Muscle of back (tissue), 11 donors: ENCODE measurements around the gene IGIP. TPM values are rescaled to one million over a fixed set of nuclear protein-coding genes. Genes with fewer than 3 reads are reported as not detected.
"Not testable (repeated sequence)": the region's sequence is repeated elsewhere in the genome, so short reads cannot be mapped to it uniquely, and the experiment has no call there.

Source experiments
- DNase-seq, 3 donors: peaks; one replicate each; pipeline versions ENCODE4 v3.0.0 to v3.0.0-alpha.2; 2013
- polyA plus RNA-seq, 10 donors: library from polyadenylated mRNA; unstranded; fragments of 120-200 nt; gene quantifications; one replicate each; pipeline ENCODE4 v1.2.1, GENCODE V29; 2013; ENCODE audit not compliant: insufficient read length in 10 of 10

Gene IGIP
- polyA plus RNA-seq, 10 donors: 4.0 to 8.7 (median 5.4) TPM

DNA sequence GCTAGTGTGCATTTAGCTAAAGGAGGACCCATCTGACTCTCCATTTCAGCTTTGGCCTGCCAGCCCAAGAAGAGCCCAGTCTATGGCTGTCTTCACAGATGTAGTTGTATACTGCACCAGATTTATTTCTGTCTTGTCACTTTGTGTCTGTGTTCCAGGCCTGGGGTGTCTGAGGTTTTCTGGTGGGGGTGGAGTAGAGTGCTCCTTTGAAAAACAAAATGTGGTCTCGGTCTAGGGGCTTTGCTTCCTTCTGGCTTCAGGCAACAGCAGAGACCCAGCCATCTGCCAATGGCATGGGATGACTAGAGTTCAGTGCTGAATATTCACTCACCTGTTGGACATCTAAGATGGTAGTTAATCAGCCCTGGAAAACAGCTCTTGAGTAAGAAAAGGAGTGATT lies 10.9 kb downstream of the IGIP start:
- DNase-seq: no peak

DNA sequence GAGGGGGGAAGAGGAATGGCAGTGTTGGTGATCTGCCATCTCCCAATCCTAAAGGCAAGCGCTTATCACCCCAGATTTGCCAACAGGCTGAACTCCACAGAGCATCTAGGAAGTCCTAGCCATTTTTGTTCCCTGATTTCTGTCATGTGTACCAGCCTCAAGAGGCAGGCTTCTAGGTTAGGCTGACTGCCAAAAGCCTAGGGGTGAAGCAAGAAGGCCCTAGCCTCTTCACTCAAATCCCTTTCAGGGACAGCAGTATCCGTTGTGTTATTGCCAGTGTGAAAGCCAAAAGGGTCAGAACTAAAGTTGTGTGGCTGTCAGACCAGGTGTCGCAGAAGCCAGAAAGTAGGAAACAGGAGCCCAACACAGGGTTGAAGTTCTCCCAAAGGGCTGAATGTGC lies 14.7 kb downstream of the IGIP start:
- no peak for DNase-seq

GRCh38 chr5:140141241-140141640 lies 15.5 kb downstream of the IGIP start:
- no peak for DNase-seq

- no peak for DNase-seq
These were observed 16.5 kb downstream of the IGIP start for GRCh38 chr5:140142246-140142645.

- no peak for DNase-seq
These were observed 17.1 kb downstream of the IGIP start for GRCh38 chr5:140142856-140143255.

DNA sequence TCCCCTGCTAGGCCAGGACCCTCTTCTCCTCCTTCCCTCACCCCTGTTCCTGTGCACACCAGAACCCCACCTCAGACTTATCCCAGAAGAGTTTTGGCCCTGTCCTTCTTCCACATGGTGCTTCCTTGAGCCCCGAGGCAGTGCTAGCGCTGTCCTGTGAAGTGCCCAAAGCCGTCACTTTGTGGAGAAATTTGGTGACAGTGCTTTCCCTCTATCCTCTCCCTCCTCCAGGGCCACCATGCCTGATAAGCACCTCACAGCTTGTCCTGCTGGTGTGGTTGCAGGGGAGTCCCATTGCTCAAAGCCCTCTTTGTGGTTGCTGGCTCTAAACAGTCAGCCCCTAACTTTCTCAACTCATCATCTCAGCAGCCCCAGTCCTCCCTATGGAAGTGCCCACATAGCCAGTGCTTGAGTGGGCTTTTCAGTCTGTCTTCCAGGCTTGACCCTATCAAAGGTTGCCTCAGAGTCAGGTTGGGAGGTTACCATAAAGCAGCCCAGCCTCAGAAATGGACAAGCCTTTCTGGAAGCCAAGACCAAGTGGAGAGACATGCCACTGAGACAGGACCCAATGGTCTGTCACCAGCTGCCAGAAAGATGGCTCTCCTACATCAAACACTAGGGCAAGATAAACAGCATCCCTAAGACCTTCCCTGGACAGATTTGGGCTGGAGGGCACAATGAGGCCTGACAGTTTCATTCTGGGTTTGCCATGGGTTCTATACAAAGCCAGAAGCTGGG lies 18.0 kb downstream of the IGIP start:
- no peak for DNase-seq

DNA sequence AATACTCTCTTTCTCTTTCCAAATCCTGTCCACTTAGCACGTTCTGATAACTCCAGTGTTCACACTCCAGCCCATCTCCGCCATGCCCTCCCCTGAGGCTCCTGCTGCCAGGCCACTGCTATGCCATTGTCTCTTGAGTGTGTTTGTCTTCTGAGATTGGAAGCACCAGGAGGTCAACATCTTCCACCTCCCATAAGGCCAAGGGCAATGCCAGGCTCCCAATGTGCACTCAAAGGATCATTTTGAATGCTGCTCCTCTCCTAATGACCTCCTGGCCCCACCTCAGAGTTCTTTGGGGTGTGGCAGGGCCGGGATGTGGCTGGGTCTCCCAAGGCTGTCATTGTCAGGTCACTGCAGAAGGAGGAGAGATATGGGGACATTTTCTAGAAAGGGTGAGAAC lies 19.5 kb downstream of the IGIP start:
- DNase-seq: no peak

GRCh38 chr5:140145818-140146522 lies 20.2 kb downstream of the IGIP start:
- DNase-seq: peak; percentile 43 to 79 (median 66)

GRCh38 chr5:140146523-140146842 lies 20.7 kb downstream of the IGIP start:
- DNase-seq: no peak

GRCh38 chr5:140147460-140147859 lies 21.7 kb downstream of the IGIP start:
- DNase-seq: no peak

GRCh38 chr5:140148508-140148907 lies 22.8 kb downstream of the IGIP start:
- no peak for DNase-seq

GRCh38 chr5:140150201-140150600 lies 24.5 kb downstream of the IGIP start:
- no peak for DNase-seq

GRCh38 chr5:140151144-140152021 lies 25.6 kb downstream of the IGIP start:
- DNase-seq: no peak

GRCh38 chr5:140152022-140152999 lies 26.6 kb downstream of the IGIP start:
- no peak for DNase-seq

- DNase-seq: no peak
These were observed 27.5 kb downstream of the IGIP start for GRCh38 chr5:140153255-140153654.

DNA sequence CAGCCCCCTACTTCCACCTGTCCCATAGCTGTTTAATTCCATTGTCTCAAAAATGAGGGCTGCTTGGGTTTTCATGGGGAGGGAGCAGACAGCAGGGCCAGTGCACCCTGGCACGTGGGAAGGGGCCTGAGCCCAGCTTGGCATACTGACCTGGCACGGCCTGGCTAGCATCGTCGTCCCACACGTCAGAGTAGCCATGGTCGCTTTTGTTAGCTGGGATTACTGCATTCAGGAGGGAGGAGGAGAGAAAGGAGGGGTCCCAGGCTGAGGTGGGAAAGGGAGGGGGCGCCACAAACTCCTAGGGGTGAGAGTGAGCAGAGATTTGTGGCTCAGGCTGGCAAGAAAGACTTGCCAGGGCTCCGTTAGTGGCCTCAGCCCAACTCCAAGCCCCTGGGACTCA lies 28.2 kb downstream of the IGIP start:
- no peak for DNase-seq

DNA sequence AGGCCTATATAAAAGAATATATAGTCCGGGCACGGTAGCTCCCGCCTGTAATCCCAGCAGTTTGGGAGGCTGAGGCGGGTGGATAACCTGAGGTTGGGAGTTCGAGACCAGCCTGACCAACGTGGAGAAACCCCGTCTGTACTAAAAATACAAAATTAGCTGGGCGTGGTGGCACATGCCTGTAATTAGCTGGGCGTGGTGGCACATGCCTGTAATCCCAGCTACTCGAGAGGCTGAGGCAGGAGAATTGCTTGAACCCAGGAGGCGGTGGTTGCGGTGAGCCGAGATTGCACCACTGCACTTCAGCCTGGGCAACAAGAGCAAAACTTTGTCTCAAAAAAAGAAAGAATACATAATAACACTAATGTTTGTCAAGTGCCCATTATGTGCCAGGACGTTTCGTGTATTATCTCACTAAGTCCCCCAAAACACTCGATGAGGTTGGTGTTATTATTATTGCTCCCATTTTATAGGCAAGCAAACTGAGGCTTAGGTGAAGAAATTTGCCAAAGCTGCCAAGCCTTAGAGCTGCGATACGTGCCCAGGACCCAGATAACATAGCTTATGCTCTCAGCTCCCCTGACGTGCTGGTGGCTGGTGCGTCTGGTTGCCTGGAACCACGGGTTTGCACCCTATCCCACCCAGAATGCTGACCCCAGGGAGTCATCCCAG lies 29.1 kb downstream of the IGIP start:
- DNase-seq: not testable (repeated sequence)

GRCh38 chr5:140157032-140157781 lies 31.5 kb downstream of the IGIP start:
- peak; percentile 79 to 92 (median 90) for DNase-seq

GRCh38 chr5:140159014-140159927 lies 33.5 kb downstream of the IGIP start:
- DNase-seq: no peak
